MV-4-11 (cell line): Measurements from ENCODE around the gene CHD2.
"Not testable (repeated sequence)": the region's sequence is repeated elsewhere in the genome, so short reads cannot be mapped to it uniquely, and the experiment has no call there.

Experiments
- DNase-seq: peaks from one replicate; lab custom pipeline; 2025; lab: John Stamatoyannopoulos, UW

Gene CHD2

GRCh38 chr15:93035092-93035915 lies 135.2 kb downstream of the CHD2 start:
- no peak for DNase-seq

GRCh38 chr15:93035953-93036810 lies 136.1 kb downstream of the CHD2 start:
- peak; percentile 60 for DNase-seq

DNA sequence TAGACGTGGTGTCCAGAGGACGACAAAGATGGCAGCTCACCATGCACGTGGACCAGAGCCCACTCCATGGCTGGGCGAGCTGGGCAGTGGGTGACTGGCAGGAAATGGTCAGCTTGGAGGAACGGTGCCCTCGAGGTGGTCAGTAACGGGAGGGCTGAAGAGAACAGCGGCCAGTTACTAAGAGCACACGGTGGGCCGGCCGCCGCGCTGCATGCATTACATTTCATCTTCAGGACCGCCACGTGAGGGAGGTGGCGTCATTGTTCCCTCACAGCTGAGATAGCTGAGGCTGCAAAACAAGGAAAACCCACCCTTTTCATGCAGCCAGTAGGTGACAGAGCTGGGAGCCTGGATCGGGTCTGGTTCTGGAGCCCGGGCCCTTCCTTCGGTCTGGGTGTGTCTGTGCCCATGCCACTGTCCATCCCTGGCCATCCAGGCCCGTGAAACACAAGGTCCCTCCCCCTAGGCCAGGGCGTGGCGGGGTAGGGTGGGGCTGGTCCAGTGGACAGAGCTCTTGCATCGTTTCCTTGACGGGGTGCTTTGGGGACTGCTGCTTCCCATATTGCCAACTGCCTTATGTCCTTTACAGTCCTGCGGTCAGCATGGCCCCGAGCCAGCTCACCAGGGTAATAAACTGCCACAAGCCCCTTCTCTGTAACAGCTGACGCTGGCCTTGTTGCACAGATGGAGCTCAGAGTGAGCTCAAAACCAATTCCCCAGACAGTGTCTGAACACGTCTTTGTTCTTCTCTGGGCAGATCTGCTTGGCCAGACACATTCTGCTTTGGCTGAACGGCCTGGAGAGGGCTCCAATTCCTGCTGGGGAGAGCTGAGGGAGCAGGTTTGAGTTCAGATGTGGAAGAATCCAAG lies 137.1 kb downstream of the CHD2 start:
- DNase-seq, result peak; percentile 81

DNA sequence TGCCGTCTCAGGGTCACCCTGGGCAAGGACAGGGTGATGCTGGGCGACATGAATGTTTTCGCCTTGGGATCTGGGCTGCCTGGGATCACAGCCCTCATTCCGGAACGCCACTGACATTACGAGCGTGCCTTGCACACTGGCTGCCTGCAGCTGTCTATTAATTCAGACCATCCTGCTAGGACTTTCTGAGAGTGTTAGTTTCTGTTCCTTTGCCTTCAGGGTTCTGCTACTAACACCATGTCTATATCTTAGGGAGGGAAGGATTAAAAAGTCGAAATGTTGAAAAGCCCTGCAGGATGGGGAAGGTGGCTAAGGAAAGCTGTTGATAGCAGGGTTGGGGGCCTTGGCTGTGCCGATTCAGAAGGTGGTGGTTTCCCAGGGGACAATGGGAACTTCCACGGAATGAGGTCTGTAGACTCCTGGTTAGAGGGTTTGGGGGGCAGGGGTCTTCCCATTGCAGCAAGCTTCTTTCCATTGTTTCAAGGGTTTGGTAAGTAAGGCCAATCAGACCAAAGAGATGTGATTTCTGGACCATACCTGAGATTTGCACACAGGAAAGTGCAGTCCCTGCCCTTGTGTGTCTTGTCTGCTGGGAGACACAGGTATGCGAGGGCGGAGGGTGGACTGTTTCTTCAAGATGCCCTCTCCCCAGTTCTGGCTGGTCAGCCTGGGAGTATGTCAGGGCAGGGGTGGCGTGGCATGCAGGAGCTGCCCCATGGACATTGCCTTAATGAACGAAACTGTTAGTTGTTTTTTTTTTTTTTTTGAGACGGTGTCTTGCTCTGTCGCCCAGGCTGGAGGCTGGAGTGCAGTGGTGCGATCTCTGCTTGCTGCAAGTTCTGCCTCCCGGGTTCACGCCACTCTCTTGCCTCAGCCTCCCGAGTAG lies 137.9 kb downstream of the CHD2 start:
- DNase-seq, result peak; percentile 51

DNA sequence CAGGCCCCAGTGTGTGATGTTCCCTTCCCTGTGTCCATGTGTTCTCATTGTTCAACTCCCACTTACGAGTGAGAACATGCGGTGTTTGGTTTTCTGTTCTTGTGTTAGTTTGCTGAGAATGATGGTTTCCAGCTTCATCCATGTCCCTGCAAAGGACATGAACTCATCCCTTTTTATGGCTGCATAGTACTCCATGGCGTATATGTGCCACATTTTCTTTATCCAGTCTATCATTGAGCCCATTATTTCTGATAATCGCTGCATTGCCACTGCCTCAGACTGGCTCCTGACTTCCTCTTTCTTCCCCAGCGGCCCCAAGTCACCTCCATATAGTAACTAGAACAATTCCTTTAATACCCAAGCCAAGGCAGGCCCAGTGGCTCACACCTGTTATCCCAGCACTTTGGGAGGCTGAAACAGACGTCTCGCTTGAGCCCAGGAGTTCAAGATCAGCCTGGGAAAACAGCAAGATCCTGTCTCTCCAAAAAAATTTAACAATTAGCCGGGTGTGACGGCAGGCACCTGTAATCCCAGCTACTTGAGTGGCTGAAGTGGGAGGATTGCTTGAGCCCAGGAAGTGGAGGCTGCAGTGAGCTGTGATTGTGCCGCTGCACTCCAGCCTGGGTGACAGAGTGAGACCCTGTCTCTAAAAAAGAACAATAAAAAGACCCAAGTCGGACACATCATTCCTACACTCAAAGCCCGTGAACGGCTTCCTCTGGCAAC lies 139.6 kb downstream of the CHD2 start:
- not testable (repeated sequence) for DNase-seq

DNA sequence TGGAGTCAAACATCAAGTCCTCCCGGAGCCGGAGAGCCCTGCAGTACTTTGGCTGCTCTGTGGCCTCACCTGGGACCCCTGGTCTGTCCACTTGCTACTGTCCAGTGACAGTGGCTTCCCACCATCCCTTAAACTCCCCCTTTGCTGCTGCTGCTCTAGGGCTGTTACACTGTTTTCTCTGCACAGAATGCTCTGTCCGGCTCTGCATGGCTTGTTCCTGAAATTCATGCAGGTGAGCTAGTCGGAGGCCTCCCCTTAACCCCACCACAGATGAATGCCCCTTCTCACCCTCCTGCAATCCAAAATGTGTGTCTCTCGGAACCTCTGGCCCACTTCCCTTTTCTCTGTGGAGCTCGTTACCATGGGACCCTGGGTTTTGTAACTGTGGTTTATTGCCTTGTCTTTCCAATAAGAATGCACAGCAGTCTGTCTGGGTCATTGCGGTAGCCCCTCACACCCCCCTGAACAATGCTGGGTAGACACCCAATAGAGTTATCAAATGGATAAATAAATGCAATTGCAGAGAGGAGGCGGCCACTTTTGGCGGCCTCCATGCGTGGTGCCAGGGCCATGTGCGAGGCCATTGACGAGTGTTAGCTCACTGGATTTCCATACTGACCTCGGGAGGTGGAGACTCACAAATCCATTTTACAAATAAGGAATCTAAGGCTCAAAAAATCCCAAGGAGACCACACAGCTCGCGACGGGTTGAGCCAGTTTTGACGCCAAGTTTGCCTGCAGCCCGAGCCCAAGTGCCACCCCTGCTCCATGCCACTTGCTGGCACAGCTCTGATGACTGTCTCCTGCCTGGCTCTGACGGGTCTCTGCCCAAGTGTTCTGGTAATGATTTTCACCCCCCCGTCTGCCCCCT lies 140.4 kb downstream of the CHD2 start:
- DNase-seq, result peak; percentile 88

GRCh38 chr15:93041159-93041547 lies 141.0 kb downstream of the CHD2 start:
- DNase-seq, result no peak

DNA sequence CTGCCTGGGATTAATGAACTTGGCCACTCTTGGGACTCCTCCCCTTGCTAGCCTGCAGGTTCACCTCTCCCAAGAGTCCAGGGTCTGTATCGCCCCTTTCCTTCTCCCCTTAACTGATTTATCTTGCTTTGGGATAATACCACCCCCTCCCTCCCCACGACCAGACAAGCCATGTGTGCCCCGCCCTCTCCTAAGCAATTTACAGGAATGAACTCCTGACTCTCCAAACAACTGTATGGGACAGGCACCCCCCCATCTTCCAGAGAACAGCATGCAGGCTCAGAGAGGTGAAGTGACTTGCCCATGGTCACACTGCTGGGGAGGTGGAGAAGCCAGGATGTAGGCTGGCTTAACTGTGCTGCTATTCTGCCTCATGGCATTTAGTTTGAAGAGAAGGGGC lies 142.1 kb downstream of the CHD2 start:
- no peak for DNase-seq

DNA sequence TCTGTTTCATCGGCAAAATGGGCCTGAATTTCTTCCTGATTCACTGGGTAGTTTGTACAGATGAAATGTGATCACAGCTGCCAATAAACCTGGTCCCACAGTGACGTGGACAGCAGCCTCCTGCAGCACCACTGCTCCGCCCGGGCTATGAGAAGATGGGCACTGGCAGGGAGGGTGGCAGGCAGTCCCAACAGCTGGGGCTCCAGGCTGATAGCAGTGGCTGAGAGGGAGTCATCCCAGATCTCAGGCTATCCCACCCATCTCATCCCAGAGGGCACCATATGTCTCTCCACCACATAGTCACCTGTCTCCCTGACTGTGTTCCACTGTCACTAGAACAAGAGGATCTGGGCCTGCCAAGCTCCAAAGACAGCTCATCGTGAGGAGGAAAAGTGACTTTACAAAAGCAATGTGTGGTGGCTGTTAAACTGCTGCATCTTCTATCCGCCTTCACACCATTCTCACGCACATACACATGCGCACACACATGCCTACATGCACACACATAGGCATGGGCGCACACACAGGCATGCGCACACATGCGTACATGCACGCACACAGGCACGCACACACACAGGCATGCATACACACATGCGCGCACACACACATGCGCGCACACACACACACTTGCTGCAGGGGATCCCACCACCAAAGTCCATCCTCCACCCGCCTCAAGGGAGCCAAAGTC lies 142.7 kb downstream of the CHD2 start:
- no peak for DNase-seq

DNA sequence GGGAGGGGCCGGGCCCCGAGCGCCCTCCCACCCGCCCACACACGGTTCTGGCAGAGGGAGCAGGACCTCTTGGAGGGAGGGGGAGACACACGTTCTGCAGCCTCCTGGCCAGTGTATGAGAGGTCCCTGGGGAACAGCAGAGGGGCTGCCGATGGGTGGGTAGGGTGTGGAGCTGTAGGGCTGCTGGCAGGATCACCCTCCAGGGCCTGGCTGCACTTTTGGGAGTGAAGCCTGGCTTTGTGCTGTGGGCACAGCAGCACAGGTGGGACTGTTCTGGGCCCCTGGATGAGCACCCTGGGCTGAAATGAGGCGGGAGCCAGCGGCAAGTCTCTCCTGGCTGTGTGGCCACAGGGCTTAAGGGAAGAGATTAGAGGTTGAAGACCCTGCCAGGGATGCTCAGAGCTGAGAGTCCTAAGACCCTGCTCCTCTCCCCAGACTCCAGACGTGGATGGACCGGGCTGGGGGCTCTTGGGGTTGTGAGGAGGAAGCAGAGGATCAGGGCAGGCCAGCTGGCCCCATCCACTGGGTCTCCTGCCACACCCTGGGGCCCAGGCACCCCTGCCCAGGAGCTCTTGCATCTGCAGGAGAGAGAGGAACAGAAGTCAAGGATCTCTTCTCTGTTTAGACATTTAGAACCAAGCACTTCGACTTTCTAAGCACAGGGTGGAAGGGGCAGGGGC lies 143.6 kb downstream of the CHD2 start:
- DNase-seq, result no peak

DNA sequence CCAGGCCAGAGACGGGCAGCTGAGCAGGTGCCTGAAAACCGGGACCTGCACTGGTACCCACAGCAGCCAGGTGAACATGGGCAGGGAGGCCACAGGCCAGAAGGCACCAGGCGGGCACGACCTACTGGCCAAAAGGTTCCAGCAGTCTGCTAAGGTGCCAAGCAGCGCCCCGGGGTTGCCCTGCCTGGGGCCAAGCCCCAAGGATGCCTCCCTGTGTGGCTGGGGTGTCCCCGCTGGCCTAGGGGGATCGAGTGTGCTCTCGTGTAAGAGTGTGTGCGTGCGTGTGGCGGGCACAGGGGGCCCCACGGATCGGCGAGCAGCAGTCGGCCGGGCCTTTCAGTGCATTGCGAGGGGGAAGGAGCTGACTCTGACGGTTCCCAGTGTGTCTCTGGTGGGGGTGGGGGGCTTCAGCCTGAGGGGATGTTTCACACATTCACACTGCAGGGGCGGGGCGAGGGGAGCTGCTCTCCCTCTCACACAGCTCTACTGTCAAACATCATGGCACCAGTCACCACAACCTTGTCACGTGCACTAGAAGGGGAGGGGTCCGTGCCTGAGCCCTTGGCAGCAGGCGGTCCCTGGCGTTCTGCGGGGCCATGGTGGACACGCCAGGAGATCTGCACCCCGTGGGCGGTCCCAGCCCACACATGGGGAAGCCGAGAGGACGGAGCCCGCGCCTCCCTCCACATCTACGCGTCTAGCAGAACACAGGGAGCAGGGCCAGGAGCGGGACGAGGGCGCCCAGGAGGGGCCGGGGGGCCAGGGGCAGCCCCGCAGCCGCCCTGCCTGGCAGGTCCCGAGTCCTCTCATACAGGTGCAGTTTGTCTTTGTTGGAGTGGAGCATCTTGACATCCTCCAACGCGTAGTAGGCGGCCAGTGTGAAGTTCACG lies 144.4 kb downstream of the CHD2 start:
- no peak for DNase-seq

DNA sequence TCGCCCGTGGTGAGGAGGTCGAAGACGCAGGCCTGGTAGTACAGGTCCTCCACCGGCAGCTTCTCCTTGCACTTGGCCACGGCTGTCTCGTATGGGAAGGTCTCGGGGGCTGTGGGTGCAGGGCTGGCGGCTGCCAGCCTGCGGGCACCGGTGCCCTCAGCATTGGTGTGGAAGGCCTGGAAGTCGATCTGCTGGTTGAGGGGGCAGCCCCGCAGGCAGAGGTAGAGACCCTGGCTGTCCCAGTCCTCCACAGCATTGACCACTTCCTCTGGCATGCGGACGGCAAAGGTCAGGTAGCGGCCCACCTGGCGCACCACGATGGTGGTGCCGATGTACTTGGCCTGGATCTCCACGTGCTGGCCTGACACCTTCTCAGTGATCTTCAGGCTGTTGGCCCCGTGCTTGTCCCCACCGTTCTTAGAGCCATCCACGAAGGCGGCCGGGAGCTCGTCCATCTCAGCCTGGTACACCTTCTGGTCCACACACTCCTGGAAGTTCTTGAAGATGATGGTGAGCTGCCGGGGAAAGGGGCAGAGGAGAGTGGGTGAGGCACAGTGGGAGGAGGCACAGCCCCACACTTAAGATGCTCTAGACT lies 145.2 kb downstream of the CHD2 start:
- no peak for DNase-seq

DNA sequence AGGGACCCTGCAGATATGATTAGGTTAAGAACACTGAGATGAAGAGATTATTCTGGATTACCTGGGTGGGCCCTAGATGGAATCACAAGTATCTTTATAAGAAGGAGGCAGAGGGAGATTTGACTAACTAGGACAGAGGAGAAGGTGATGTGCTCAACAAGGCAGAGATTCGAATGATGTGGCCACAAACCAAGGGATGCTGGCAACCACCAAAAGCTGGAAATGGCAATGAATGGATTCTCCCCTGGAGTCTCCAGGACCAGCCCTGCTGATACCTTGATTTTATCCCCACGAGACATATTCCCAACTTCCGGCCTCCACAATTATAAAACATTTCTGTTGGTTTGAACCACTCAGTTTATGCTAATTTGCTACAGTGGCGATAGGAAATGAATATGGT lies 146.0 kb downstream of the CHD2 start:
- no peak for DNase-seq

DNA sequence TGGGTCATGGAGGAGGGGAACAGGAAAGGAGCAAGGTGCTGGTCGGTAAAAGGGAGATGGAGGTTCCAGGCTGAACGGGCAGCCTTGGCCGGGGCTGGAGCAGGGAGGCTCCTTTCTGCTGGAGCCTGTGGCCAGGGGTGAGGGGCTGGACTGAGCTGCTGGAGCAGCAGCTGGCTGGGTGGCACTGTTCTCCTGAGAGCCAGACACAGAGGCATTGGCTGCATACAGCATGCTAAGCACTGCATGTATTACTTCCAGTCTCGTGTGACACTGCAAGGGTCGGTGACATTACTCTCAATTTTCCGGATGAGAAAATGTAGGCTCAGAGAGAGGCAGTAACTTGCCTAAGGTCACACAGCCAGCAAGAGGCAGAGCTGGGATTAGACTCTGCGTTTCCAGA lies 146.6 kb downstream of the CHD2 start:
- no peak for DNase-seq

GRCh38 chr15:93047621-93048425 lies 147.7 kb downstream of the CHD2 start:
- no peak for DNase-seq

- no peak for DNase-seq
These were observed 148.2 kb downstream of the CHD2 start for GRCh38 chr15:93048426-93048721.
